ENCODE results near the gene SLC25A25. TPM values are rescaled to one million over a fixed set of nuclear protein-coding genes. Genes with fewer than 3 reads are reported as not detected.
A peak's percentile ranks its signal among the peaks of the same experiment; 100 is the strongest.
"Not testable (repeated sequence)": the region's sequence is repeated elsewhere in the genome, so short reads cannot be mapped to it uniquely, and the experiment has no call there.

SLC25A25 gene
- 10 to 100 TPM; 13.7 to 29.8 TPM for total RNA-seq
- long read RNA-seq, transcript SLC25A25-203 (10 exons, 3,431 nt) = minor isoform, 8 of 30 reads
- long read RNA-seq, transcript SLC25A25-201 (10 exons, 3,474 nt) = major isoform, 13 of 30 reads
- long read RNA-seq, partial matches to known transcripts = 6 of 30 reads
- long read RNA-seq, other reads (novel, unspliced or antisense) = 3 of 30 reads

GRCh38 chr9:128067645-128068385 lies at the start of gene SLC25A25:
SLC25A25 (plus strand) TSS chr9:128068232; CDS start chr9:128068320, 88 bp downstream.
- peak; percentile 100 for DNase-seq
- ATAC-seq = peak; percentile 95 to 96
- intact Hi-C loops (cut with DNase I) = no loop called here

GRCh38 chr9:128020692-128021091 lies 47.3 kb upstream of the SLC25A25 start:
- DNase-seq (no peak), ATAC-seq (no peak)
- intact Hi-C loops (cut with DNase I) = no loop called here

- DNase-seq = no peak
- intact Hi-C loops (cut with DNase I) = no loop called here
- ATAC-seq = no peak
These were observed 46.9 kb upstream of the SLC25A25 start for GRCh38 chr9:128021098-128021497.

GRCh38 chr9:128022886-128023285 lies 45.1 kb upstream of the SLC25A25 start:
- intact Hi-C loops (cut with DNase I) = no loop called here
- no peak for DNase-seq
- peak in 1 of 2 donors; percentile 72 for ATAC-seq

- DNase-seq; intact Hi-C loops (cut with DNase I); ATAC-seq: not testable (repeated sequence)
These were observed 44.4 kb upstream of the SLC25A25 start for GRCh38 chr9:128023671-128024070.

GRCh38 chr9:128024761-128025308 lies 43.2 kb upstream of the SLC25A25 start:
- intact Hi-C loops (cut with DNase I) = no loop called here
- ATAC-seq = no peak
- DNase-seq = no peak

GRCh38 chr9:128025736-128026135 lies 42.3 kb upstream of the SLC25A25 start:
- ATAC-seq = no peak
- DNase-seq = no peak
- intact Hi-C loops (cut with DNase I) = no loop called here

- peak; percentile 57 to 82 for ATAC-seq
- intact Hi-C loops (cut with DNase I) = no loop called here
- no peak for DNase-seq
These were observed 41.7 kb upstream of the SLC25A25 start for GRCh38 chr9:128026255-128026772.

GRCh38 chr9:128026773-128027541 lies 41.1 kb upstream of the SLC25A25 start:
- ATAC-seq = no peak
- intact Hi-C loops (cut with DNase I) = no loop called here

GRCh38 chr9:128027705-128028104 lies 40.3 kb upstream of the SLC25A25 start:
- ATAC-seq (no peak), DNase-seq (no peak)
- intact Hi-C loops (cut with DNase I) = no loop called here

More at GRCh38 chr9:128026773-128027541, 41.1 kb upstream of the SLC25A25 start:
- DNase-seq = no peak

GRCh38 chr9:128033609-128034008 lies 34.4 kb upstream of the SLC25A25 start:
- DNase-seq (no peak), ATAC-seq (no peak)
- intact Hi-C loops (cut with DNase I) = loop anchor here in 1 of 2 donors (2.0 kb wide), 1 partner anchor 89 kb away; no protein-coding TSS in a partner anchor

GRCh38 chr9:128034821-128035652 lies 33.0 kb upstream of the SLC25A25 start:
- ATAC-seq (peak; percentile 94 to 98), DNase-seq (peak; percentile 73)
- intact Hi-C loops (cut with DNase I) = loop anchor here in 1 of 2 donors (1.0 kb wide), 1 partner anchor 92 kb away; no protein-coding TSS in a partner anchor

GRCh38 chr9:128036522-128036921 lies 31.5 kb upstream of the SLC25A25 start:
- ATAC-seq; DNase-seq; intact Hi-C loops (cut with DNase I): not testable (repeated sequence)

- ATAC-seq; intact Hi-C loops (cut with DNase I); DNase-seq: not testable (repeated sequence)
These were observed 27.2 kb upstream of the SLC25A25 start for GRCh38 chr9:128040783-128041182.

- intact Hi-C loops (cut with DNase I) = no loop called here
These were observed 26.0 kb upstream of the SLC25A25 start for GRCh38 chr9:128042043-128042442.

GRCh38 chr9:128043467-128043868 lies 24.6 kb upstream of the SLC25A25 start:
- DNase-seq (no peak), ATAC-seq (no peak)
- intact Hi-C loops (cut with DNase I) = no loop called here

More at GRCh38 chr9:128042043-128042442, 26.0 kb upstream of the SLC25A25 start:
- DNase-seq (no peak), ATAC-seq (no peak)

- DNase-seq; ATAC-seq; intact Hi-C loops (cut with DNase I): not testable (repeated sequence)
These were observed 22.6 kb upstream of the SLC25A25 start for GRCh38 chr9:128045409-128045808.

GRCh38 chr9:128045831-128046230 lies 22.2 kb upstream of the SLC25A25 start:
- ATAC-seq (no peak), DNase-seq (no peak)
- intact Hi-C loops (cut with DNase I) = no loop called here

Data from left cardiac atrium (tissue), 4 donors.